ENCODE results near the gene B4GALNT1. TPM values are rescaled to one million over a fixed set of nuclear protein-coding genes. Genes with fewer than 3 reads are reported as not detected.

B4GALNT1 gene
- total RNA-seq, 1 experiment from 2014 or later = 31.3 TPM

- no peak overlapping the region for H3K9ac ChIP-seq (ENCODE audit: low read length)
- H3K4me1 ChIP-seq (ENCODE audit: control insufficient read depth in 1 of 2, insufficient read depth in 2 of 2, low read length in 2 of 2) = no peaks in the 10 kb centered on the region
- ChIA-PET POLR2A (no interaction called here), CTCF (no interaction called here), RAD21 (ENCODE audit: low non-redundant PET in 1 of 2, low total read pairs in 2 of 2, uncharacterized antibody in 2 of 2, unreplicated experiment in 2 of 2) (no interaction called here)
- no peaks in the 10 kb centered on the region for H3K36me3 ChIP-seq (ENCODE audit: control insufficient read depth in 1 of 2, insufficient read depth in 2 of 2, low read length in 2 of 2)
- intact Hi-C loops (cut with micrococcal nuclease) = loop anchor here (1.0 kb wide), 1 partner anchor 38 kb away; no protein-coding TSS in a partner anchor
- ATAC-seq (no peak), DNase-seq (ENCODE audit: low read depth, low spot score) (no peak)
- no peaks in the 10 kb centered on the region for H3K9me2 ChIP-seq (ENCODE audit: insufficient read depth)
- H3K27ac ChIP-seq (ENCODE audit: low read depth, low read length) = no peak overlapping the region
- TF ChIP-seq EZH2 (IDR thresholded peaks at IDR 0.05) (no peak), EZH2phosphoT487 (IDR thresholded peaks at IDR 0.05; ENCODE audit: borderline replicate concordance) (no peak), ELF1 (IDR thresholded peaks at IDR 0.05; ENCODE audit: borderline replicate concordance, low read depth) (no peak), TCF7L2 (IDR thresholded peaks at IDR 0.05; ENCODE audit: borderline replicate concordance, extremely low read depth, insufficient read depth, insufficient read length) (no peak), REST (IDR thresholded peaks at IDR 0.05; ENCODE audit: low read depth) (no peak), FOSL1 (IDR thresholded peaks at IDR 0.05; ENCODE audit: low read depth) (no peak), JUND (IDR thresholded peaks at IDR 0.05) (no peak), EGR1 (IDR thresholded peaks at IDR 0.05; ENCODE audit: low read depth) (no peak), ZBTB33 (IDR thresholded peaks at IDR 0.05; ENCODE audit: extremely low read depth, insufficient replicate concordance, low read length) (no peak), MAX (IDR thresholded peaks at IDR 0.05) (no peak), SIN3A (IDR thresholded peaks at IDR 0.05; ENCODE audit: low read depth) (no peak)
- TF ChIP-seq, protein P1, sequence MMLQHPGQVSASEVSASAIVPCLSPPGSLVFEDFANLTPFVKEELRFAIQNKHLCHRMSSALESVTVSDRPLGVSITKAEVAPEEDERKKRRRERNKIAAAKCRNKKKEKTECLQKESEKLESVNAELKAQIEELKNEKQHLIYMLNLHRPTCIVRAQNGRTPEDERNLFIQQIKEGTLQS (IDR thresholded peaks at IDR 0.05) = no peak
- TF ChIP-seq, protein P2, sequence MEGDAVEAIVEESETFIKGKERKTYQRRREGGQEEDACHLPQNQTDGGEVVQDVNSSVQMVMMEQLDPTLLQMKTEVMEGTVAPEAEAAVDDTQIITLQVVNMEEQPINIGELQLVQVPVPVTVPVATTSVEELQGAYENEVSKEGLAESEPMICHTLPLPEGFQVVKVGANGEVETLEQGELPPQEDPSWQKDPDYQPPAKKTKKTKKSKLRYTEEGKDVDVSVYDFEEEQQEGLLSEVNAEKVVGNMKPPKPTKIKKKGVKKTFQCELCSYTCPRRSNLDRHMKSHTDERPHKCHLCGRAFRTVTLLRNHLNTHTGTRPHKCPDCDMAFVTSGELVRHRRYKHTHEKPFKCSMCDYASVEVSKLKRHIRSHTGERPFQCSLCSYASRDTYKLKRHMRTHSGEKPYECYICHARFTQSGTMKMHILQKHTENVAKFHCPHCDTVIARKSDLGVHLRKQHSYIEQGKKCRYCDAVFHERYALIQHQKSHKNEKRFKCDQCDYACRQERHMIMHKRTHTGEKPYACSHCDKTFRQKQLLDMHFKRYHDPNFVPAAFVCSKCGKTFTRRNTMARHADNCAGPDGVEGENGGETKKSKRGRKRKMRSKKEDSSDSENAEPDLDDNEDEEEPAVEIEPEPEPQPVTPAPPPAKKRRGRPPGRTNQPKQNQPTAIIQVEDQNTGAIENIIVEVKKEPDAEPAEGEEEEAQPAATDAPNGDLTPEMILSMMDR (IDR thresholded peaks at IDR 0.05 in 2 of 3, conservative IDR thresholded peaks at IDR 0.05 in 1 of 3; ENCODE audit: borderline replicate concordance in 1 of 3, insufficient read depth in 1 of 3, low read depth in 2 of 3, low read length in 2 of 3) = no peak
- no peak overlapping the region for H2AFZ ChIP-seq (ENCODE audit: low read depth, low read length, poor library complexity, severe bottlenecking)
- no peaks in the 10 kb centered on the region for H3K79me2 ChIP-seq (ENCODE audit: insufficient read depth, low read length)
- no peak overlapping the region for H3K4me3 ChIP-seq (replicated peaks in 1 of 2; ENCODE audit: low read depth in 1 of 2, low read length in 2 of 2)
- no peaks in the 10 kb centered on the region for H4K20me1 ChIP-seq (ENCODE audit: insufficient read depth)
- BruUV-seq (replicated peaks) = no TSS peak
- H3K27me3 ChIP-seq (ENCODE audit: insufficient read depth, low read length) = peaks cover 4% of the 10 kb centered on the region; the same call in 1 of the 2 replicates
- H3K4me2 ChIP-seq (ENCODE audit: low read length) = no peak overlapping the region
- H3K9me3 ChIP-seq (ENCODE audit: control insufficient read depth in 1 of 2, insufficient read depth in 1 of 2, low read depth in 1 of 2, low read length in 2 of 2) = no peaks in the 10 kb centered on the region
Measured at GRCh38 chr12:57620936-57621496, 12.0 kb downstream of the B4GALNT1 start.

Measured in HCT116 (cell line).